ENCODE data around the gene C16orf74.

Gene C16orf74

DNA sequence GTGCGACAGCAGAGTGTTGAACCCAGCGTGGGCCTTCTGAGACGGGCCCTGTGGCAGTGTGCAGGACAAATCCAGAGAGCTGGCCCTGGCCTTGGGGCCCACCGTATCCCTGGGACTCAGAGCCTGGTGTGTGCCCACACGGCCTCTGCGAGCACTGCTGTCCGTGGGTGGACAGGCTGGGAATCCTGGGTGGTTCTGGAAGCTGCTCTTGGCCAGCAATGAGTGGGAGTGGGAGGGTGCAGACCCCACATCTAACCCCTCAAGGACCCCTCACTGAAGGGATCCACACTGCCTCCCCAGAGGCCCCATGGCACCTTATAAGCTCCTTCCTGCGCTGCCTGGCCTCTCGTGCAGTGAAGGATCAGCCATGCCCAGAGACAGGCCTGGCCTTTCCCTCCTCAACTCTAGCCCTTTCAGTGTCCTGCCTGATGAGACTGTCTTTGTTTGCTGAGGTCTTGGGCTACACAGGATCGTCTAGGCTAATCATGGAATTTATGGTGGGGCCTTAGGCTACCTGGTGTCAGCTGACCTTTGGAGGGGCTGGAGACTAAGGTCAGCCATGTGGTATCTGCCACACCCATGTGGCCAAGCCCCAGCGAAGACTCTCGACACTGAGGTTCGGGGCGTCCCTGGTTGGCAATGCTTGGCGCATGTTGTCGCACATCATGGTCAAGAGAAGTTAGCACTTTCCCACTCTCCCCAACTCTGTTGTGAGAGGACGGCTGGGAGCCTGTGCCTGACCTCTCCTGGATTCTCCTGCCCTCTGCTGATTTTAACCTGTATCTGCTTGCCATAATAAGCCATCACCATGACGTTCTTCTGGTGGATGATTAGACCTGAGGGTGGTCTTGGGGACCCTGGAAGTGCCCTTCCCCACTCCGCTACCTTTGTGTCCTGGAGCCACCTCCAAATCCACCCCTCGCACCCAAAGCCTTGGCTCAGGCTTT lies 45.7 kb downstream of the C16orf74 start:
- H3K4me3 ChIP-seq (ENCODE audit: low read length), result no peak overlapping the region
- no peaks in the 10 kb centered on the region for H3K79me2 ChIP-seq (ENCODE audit: low read length)
- H3F3A ChIP-seq (ENCODE audit: insufficient read depth, low read length), result no peaks in the 10 kb centered on the region
- no peaks in the 10 kb centered on the region for H3K4me1 ChIP-seq (ENCODE audit: low read length)
- no peaks in the 10 kb centered on the region for H3K36me3 ChIP-seq (replicated peaks; ENCODE audit: insufficient read depth, low read length)
- H3K4me2 ChIP-seq (ENCODE audit: low read depth, low read length), result no peak overlapping the region
- no peaks in the 10 kb centered on the region for H3K9me2 ChIP-seq (replicated peaks; ENCODE audit: insufficient read depth, low read length)
- no peak overlapping the region for H2AFZ ChIP-seq (ENCODE audit: low read length)
- H4K20me1 ChIP-seq (ENCODE audit: insufficient read depth, low read length), result no peaks in the 10 kb centered on the region
- H3K9me3 ChIP-seq (replicated peaks; ENCODE audit: insufficient read depth, low read length), result no peaks in the 10 kb centered on the region
- H3K27me3 ChIP-seq (replicated peaks; ENCODE audit: insufficient read depth, low read length), result no peaks in the 10 kb centered on the region; the same call in 1 of the 2 replicates
- no peak overlapping the region for H3K27ac ChIP-seq (ENCODE audit: low read length)
- no peak for DNase-seq
- no peak for TF ChIP-seq EZH2 (optimal IDR thresholded peaks at IDR 0.05; ENCODE audit: low read depth, low read length)
- TF ChIP-seq, protein P1, sequence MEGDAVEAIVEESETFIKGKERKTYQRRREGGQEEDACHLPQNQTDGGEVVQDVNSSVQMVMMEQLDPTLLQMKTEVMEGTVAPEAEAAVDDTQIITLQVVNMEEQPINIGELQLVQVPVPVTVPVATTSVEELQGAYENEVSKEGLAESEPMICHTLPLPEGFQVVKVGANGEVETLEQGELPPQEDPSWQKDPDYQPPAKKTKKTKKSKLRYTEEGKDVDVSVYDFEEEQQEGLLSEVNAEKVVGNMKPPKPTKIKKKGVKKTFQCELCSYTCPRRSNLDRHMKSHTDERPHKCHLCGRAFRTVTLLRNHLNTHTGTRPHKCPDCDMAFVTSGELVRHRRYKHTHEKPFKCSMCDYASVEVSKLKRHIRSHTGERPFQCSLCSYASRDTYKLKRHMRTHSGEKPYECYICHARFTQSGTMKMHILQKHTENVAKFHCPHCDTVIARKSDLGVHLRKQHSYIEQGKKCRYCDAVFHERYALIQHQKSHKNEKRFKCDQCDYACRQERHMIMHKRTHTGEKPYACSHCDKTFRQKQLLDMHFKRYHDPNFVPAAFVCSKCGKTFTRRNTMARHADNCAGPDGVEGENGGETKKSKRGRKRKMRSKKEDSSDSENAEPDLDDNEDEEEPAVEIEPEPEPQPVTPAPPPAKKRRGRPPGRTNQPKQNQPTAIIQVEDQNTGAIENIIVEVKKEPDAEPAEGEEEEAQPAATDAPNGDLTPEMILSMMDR (IDR thresholded peaks at IDR 0.05; ENCODE audit: low read length), result no peak
- H3K9ac ChIP-seq (ENCODE audit: low read length), result no peak overlapping the region

DNA sequence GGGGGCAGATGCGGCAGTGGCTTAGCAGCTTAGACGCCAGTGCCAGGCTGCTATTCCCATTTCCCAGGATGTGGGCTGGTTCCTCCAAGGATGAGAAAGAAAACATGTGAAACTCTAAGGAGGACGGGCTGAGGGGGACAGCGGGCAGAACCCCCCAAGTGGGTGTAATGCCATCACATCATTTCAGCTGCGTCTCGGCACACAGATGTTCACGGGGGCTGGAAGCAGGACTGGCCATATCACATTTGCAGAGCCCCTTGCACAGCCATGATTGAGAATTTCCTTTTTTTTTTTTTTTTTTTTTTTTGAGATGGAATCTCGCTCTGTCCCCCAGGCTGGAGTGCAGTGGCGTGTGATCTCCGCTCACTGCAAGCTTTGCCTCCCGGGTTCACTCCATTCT lies 46.9 kb downstream of the C16orf74 start:
- TF ChIP-seq EZH2phosphoT487 (IDR thresholded peaks at IDR 0.05; ENCODE audit: low read length) (no peak), EZH2 (optimal IDR thresholded peaks at IDR 0.05; ENCODE audit: low read depth, low read length) (no peak)
- TF ChIP-seq, protein P1 (IDR thresholded peaks at IDR 0.05; ENCODE audit: low read length), result no peak
- Histone ChIP-seq H4K20me1 (ENCODE audit: insufficient read depth, low read length) (no peaks in the 10 kb centered on the region), H3K27ac (ENCODE audit: low read length) (no peak overlapping the region), H3F3A (ENCODE audit: insufficient read depth, low read length) (no peaks in the 10 kb centered on the region), H3K27me3 (replicated peaks; ENCODE audit: insufficient read depth, low read length) (no peaks in the 10 kb centered on the region; the same call in 1 of the 2 replicates), H3K79me2 (ENCODE audit: low read length) (no peaks in the 10 kb centered on the region), H3K4me2 (ENCODE audit: low read depth, low read length) (no peak overlapping the region), H3K9me2 (replicated peaks; ENCODE audit: insufficient read depth, low read length) (no peaks in the 10 kb centered on the region), H3K36me3 (replicated peaks; ENCODE audit: insufficient read depth, low read length) (no peaks in the 10 kb centered on the region), H3K9me3 (replicated peaks; ENCODE audit: insufficient read depth, low read length) (no peaks in the 10 kb centered on the region), H3K9ac (ENCODE audit: low read length) (no peak overlapping the region), H3K4me1 (ENCODE audit: low read length) (no peaks in the 10 kb centered on the region), H2AFZ (ENCODE audit: low read length) (no peak overlapping the region), H3K4me3 (ENCODE audit: low read length) (no peak overlapping the region)
- DNase-seq, result no peak

DNA sequence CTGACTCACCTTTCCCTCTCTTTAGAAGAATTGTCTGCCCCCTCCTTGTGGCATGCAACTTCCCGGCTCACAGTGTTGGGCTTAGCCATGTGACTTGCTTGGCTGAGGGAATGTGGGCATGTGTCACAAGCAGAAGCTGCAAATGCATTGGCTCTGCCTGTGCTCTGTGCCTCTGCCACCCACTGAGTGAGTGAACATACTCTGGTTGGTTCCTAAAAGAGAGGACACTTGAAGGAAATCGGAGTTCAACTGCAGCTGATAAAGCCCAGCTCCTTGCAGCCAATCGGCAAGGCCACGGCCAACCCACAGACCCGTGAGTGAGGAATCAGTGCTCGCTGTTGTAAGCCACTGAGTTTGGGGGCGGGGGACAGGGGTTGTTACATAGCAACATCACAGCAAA lies 51.3 kb downstream of the C16orf74 start:
- no peak overlapping the region for H3K4me2 ChIP-seq (ENCODE audit: low read depth, low read length)
- no peak overlapping the region for H3K4me3 ChIP-seq (ENCODE audit: low read length)
- no peaks in the 10 kb centered on the region for H3K4me1 ChIP-seq (ENCODE audit: low read length)
- no peak overlapping the region for H3K9ac ChIP-seq (ENCODE audit: low read length)
- no peaks in the 10 kb centered on the region for H3F3A ChIP-seq (ENCODE audit: insufficient read depth, low read length)
- no peaks in the 10 kb centered on the region for H3K36me3 ChIP-seq (replicated peaks; ENCODE audit: insufficient read depth, low read length)
- H3K9me3 ChIP-seq (replicated peaks; ENCODE audit: insufficient read depth, low read length), result no peaks in the 10 kb centered on the region
- DNase-seq, result no peak
- H3K9me2 ChIP-seq (replicated peaks; ENCODE audit: insufficient read depth, low read length), result no peaks in the 10 kb centered on the region
- peaks cover 6% of the 10 kb centered on the region for H3K27me3 ChIP-seq (replicated peaks; ENCODE audit: insufficient read depth, low read length)
- H3K79me2 ChIP-seq (ENCODE audit: low read length), result no peaks in the 10 kb centered on the region
- H2AFZ ChIP-seq (ENCODE audit: low read length), result no peak overlapping the region
- no peak overlapping the region for H3K27ac ChIP-seq (ENCODE audit: low read length)
- no peaks in the 10 kb centered on the region for H4K20me1 ChIP-seq (ENCODE audit: insufficient read depth, low read length)
- TF ChIP-seq EZH2phosphoT487 (IDR thresholded peaks at IDR 0.05; ENCODE audit: low read length), result no peak
- TF ChIP-seq, protein P1 (IDR thresholded peaks at IDR 0.05; ENCODE audit: low read length), result no peak
- no peak for TF ChIP-seq EZH2 (optimal IDR thresholded peaks at IDR 0.05; ENCODE audit: low read depth, low read length)
